HG03045 (cell line): Measurements from ENCODE around the gene IL17RE.
A peak's percentile ranks its signal among the peaks of the same experiment; 100 is the strongest.

Experiments used
- ATAC-seq: cut with Tn5 transposase; IDR thresholded peaks from one replicate; pipeline ENCODE4 v1.9.1; 2021; ENCODE audit warnings: mild to moderate bottlenecking, moderate library complexity; ENCODE audit not compliant: unreplicated experiment

The IL17RE gene

DNA sequence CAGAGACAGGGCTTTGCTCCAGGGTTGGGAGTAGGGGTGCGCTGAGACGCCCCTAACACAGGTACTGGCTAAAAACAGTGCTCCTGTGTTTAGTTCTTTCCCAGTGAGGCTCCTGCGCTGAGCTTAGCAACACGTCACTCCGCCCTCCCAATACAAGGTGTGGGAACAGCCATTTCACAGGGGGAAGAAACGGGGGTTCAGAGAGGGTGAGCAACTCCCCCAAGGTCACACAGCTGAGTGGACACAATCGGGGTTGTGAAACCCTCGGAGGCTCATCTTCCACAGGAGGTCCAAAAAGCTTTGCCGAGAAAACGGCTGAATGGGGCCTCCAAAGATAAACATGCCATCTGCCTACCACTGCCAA, 48.9 kb downstream of the IL17RE start:
- no peak for ATAC-seq

GRCh38 chr3:9951962-9952805, 49.5 kb downstream of the IL17RE start, which contains the start of gene PRRT3:
Gene PRRT3 (minus strand): TSS chr3:9952408. CDS start chr3:9950115, 2,293 bp downstream.
- ATAC-seq, result peak; percentile 69

DNA sequence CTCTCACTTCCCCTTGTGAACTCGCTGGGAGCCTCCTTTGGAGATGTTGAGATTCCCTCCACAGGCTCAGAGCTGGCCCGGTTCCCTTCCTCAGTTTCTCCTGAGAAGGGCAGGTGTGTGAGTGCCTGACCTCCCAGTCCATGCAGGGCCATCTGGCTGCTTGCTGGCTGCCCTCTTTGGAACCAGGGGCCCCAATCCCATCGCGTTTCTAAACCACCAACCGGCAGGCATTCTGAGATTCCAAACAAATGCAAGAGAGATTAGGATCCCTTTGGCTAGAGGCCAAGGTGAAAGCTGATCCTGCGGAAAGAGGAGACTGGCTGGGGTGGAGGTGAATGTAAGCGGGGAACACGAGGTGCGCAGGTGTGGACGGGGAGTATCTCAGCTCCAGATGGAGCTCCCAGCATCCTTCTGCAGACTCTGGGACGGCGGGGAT, 52.4 kb downstream of the IL17RE start:
- ATAC-seq, result no peak

DNA sequence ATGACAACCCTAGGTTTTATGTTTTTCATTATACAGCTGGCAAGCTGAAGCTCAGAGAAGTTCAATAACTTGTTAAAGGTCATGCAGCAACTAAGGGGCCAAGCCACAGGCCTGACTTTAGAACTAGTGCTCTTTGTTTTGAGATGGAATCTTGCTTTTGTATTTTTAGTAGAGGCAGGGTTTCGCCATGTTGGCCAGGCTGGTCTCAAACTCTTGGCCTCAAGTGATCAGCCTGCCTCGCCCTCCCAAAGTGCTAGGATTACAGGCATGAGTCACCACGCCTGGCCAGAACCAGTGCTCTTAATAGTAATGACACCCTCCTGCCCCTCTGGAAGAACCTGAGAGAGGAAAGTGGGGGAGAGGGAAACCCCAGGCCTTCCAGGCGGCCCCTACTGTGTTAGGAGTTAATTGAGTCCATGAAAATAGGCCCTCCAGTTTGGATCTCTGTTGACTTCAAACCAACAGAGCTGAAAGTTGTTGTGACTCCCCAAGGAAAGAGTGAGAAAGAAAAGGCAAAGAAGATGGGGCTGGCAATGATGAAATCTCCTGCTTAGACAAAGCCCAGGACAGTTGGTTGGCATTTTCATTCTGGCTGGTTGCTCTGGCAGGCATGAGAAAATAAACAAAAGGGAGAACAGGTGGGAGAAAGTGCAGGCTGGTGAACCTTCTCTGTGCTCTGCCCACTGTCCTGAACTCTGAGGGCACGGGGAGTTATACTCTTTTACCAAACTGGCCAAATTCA, 53.1 kb downstream of the IL17RE start:
- no peak for ATAC-seq

GRCh38 chr3:9957214-9957613, 54.6 kb downstream of the IL17RE start:
- ATAC-seq, result no peak

DNA sequence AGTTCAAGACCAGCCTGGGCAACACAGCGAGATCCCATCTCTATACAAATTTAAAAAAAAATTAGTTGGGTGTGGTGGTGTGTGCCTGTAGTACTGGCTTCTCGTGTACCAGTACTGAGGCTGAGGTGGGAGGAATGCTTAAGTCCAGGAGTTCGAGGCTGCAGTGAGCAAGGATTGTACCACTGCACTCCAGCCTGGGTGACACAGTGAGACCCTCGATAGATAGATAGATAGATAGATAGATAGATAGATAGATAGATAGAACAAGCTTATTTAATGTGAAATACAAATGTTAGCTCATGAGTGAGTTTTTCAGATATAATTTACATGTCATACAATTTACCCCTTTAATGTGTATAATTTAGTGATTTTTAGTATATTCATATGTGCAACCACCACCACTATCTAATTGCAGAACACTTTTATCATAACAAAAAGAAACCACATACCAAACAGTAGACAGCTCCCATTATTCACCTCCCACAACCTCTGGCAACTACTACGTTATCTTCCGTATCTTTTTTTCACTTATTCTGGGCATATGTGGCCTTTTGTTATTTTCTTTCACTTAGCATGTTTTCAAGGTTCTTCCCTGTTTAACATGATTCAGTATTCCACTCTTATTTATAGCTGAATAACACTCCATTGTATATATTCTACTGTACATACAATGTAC, 62.7 kb downstream of the IL17RE start:
- ATAC-seq, result no peak
